Stimulated activated naive CD4-positive, alpha-beta T cell treated with Interleukin-2 at 50 U/mL for 16 hours (primary cell): ENCODE results near the gene MARCHF5.
"Not testable (repeated sequence)": the region's sequence is repeated elsewhere in the genome, so short reads cannot be mapped to it uniquely, and the experiment has no call there.

Experiments used
- DNase-seq: peaks from one replicate; lab custom pipeline; 2025; lab: John Stamatoyannopoulos, UW

Gene MARCHF5

DNA sequence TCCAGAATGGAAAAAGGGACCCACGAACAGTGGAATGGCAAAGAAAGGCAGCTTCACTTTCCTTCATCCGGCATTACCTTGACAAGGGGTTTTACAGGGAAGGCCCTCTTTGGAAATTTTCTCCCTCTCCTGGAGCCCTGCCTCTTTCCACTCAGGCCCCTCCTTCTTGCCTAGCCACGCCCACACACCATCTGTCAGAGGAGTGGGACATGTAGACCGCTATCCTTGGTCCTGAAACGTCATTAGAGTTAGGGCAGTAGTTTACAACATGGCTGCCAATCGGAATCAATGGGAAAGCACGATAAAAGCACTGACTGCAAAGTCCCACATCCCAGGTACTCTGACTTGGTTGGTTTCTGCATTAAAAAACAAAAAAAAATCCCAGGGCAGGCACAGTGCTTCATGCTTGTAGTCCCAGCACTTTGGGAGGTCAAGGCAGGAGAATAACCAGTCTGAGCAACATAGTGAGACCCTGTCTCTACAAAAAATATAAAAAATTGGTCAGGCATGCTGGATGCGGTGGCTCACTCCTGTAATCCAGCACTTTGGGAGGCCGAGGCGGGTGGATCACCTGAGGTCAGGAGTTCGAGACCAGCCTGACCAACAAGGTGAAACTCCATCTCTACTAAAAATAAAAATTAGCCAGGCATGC, 96.4 kb downstream of the MARCHF5 start:
- no peak for DNase-seq

DNA sequence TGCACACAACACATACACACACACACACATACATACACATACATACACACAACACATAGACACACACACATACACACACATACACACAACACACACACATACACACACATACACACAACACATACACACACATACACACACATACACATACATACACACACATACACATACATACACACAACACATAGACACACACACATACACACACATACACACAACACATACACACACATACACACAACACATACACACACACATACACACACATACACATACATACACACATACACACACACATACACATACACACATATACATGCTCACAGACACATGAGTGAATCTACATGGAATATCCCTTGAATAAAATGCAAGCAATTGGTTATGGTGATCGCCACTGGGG, 102.2 kb downstream of the MARCHF5 start:
- not testable (repeated sequence) for DNase-seq

DNA sequence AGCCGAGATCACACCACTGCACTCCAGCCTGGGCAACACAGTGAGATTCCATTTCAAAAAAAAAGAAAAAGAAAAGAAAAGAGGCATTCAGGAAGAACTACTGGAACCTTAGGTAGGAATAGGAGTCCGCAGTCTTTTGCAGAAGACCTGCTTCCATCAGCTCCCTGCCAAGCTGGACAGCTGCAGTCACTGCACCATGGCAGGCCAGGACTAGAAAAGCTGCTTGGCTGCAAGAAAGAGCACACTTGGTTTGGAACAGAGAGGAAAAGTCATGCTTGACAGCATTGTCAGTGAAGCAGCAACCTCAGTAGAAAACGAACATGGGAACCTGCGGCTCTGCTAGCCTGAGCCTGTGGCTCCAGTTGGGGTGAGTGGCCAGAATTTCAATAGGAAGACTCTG, 104.3 kb downstream of the MARCHF5 start:
- DNase-seq = no peak

DNA sequence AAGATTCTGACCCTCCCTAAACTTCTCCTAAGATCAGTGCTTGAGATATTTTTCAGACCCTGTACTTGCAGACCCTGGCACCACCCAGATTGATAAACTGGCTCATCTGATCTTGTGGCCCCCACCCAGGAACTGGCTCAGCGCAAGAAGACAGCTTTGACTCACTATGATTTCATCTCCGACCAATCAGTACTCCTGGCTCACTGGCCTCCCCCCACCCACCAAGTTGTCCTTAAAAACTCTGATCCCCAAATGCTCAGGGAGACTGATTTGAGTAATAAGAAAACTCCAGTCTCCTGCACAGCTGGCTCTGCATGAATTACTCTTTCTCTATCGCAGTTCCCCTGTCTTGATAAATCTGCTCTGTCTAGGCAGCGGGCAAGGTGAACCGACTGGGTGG, 111.3 kb downstream of the MARCHF5 start:
- DNase-seq = not testable (repeated sequence)
